HepG2 (cell line): Measurements from ENCODE around the gene KDM4B. TPM values are rescaled to one million over a fixed set of nuclear protein-coding genes. Genes with fewer than 3 reads are reported as not detected.

Experiments used
- ATAC-seq: fragments of 200-7000 bp; cut with Tn5 transposase; 3 replicates; pipeline ENCODE4 v1.9.1; 2020; ENCODE audit warnings: mild to moderate bottlenecking, moderate library complexity
- BruUV-seq: library from RNA; stranded (reverse); fragments of 400-500 nt; replicated peaks from 2 replicates; lab custom pipeline; 2021; lab: Mats Ljungman, UMichigan
- CTCF ChIA-PET: fragments of 300-600 bp; formaldehyde crosslinking; extraction: SDS; loops from one replicate; lab custom pipeline; 2021; ENCODE audit warnings: low total read pairs, inconsistent platforms, low intra/inter-chr PET ratio; lab: Yijun Ruan, JAX
- POLR2A ChIA-PET: fragments of 350-600 bp; sonication (Branson Sonifier 250); formaldehyde crosslinking; loops from one replicate; lab custom pipeline; 2020; ENCODE audit warnings: antibody characterized with exemption, inconsistent platforms; lab: Yijun Ruan, JAX
- DNase-seq: peaks from one replicate; pipeline ENCODE4 v3.0.0-alpha.2; 2015; ENCODE audit warnings: low spot score
- FAIRE-seq: peaks from 3 replicates; lab custom pipeline; 2011; peaks lifted over from hg19 to GRCh38; lab: Jason Lieb, UNC
- H2AFZ ChIP-seq: one replicate; pipeline ENCODE4 v1.6.1; 2011; ENCODE audit warnings: low read length, inconsistent platforms
- H3K27ac ChIP-seq: fragments of 300-600 bp; 3 replicates; pipeline ENCODE4 v1.8.0; 2011; ENCODE audit warnings: mixed run types, mild to moderate bottlenecking, mixed read lengths, low read length, inconsistent platforms; ENCODE audit not compliant: insufficient read depth; ENCODE audit errors: extremely low read length
- H3K27me3 ChIP-seq, 2 experiments: fragments of 200-600 bp in 1 of 2; 2 replicates in 1 of 2; 3 replicates in 1 of 2; pipeline versions ENCODE4 v1.6.0 to v1.8.0; 2011; ENCODE audit warnings: low read length in 2 of 2, mild to moderate bottlenecking in 2 of 2, moderate library complexity in 2 of 2, inconsistent platforms in 1 of 2; ENCODE audit not compliant: insufficient read depth in 2 of 2, control insufficient read depth in 1 of 2
- H3K36me3 ChIP-seq, 2 experiments: fragments of 200-600 bp in 1 of 2; replicated peaks in 1 of 2; 2 replicates in 1 of 2; 3 replicates in 1 of 2; pipeline versions ENCODE4 v1.5.1 to v1.8.0; 2011; ENCODE audit warnings: low read length in 2 of 2, inconsistent platforms in 1 of 2; ENCODE audit not compliant: insufficient read depth in 2 of 2, control insufficient read depth in 1 of 2
- H3K4me1 ChIP-seq: 2 replicates; pipeline ENCODE4 v1.5.1; 2012; ENCODE audit warnings: low read length, inconsistent platforms; ENCODE audit not compliant: insufficient read depth
- H3K4me2 ChIP-seq: 2 replicates; pipeline ENCODE4 v1.6.0; 2011; ENCODE audit warnings: low read depth, low read length, inconsistent platforms
- H3K4me3 ChIP-seq, 3 experiments: fragments of 200-600 bp in 1 of 3; sonication (generic), shearing (Covaris generic) in 1 of 3; replicated peaks in 1 of 3; 2 replicates each; pipeline ENCODE4 v1.5.1; 2011 to 2016; ENCODE audit warnings: low read length in 3 of 3, inconsistent platforms in 2 of 3, low read depth in 2 of 3, mild to moderate bottlenecking in 2 of 3, control low read depth in 1 of 3, mixed read lengths in 1 of 3; ENCODE audit not compliant: insufficient read depth in 1 of 3
- H3K79me2 ChIP-seq: one replicate; pipeline ENCODE4 v1.6.1; 2011; ENCODE audit warnings: low read length, inconsistent platforms; ENCODE audit not compliant: insufficient read depth
- H3K9ac ChIP-seq: 2 replicates; pipeline ENCODE4 v1.6.0; 2011; ENCODE audit warnings: mild to moderate bottlenecking, low read depth, low read length, inconsistent platforms; ENCODE audit not compliant: insufficient read depth
- H3K9me3 ChIP-seq: 2 replicates; pipeline ENCODE4 v1.5.1; 2012; ENCODE audit warnings: mild to moderate bottlenecking, low read length
- H4K20me1 ChIP-seq: 2 replicates; pipeline ENCODE4 v1.6.0; 2011; ENCODE audit warnings: inconsistent platforms, mild to moderate bottlenecking, low read length, moderate library complexity; ENCODE audit not compliant: insufficient read depth
- AGO2 ChIP-seq: fragments of 200-400 bp; formaldehyde crosslinking; optimal IDR thresholded peaks from 2 replicates; pipeline ENCODE3; 2017; ENCODE audit warnings: mild to moderate bottlenecking, low read depth, low read length, moderate library complexity
- BHLHE40 ChIP-seq: IDR thresholded peaks from 2 replicates; pipeline ENCODE4 v1.6.1; 2011; ENCODE audit warnings: low read length, improper control_type of control experiment
- ETV5 ChIP-seq: IDR thresholded peaks from 2 replicates; pipeline ENCODE4 v1.6.1; 2018; ENCODE audit warnings: missing biosample characterization, missing genetic modification reagents, inconsistent platforms, borderline replicate concordance
- FOXA1 ChIP-seq, 2 experiments: fragments of 450-650 bp in 1 of 2; sonication (generic) in 1 of 2; formaldehyde crosslinking in 1 of 2; IDR thresholded peaks; 2 replicates each; pipeline versions ENCODE4 v1.4.0 to v1.6.1; 2016 to 2020; ENCODE audit warnings: missing genetic modification reagents in 1 of 2
- HOXA3 ChIP-seq: sonication (generic); formaldehyde crosslinking; IDR thresholded peaks from 2 replicates; pipeline ENCODE4 v1.5.0; 2020; ENCODE audit warnings: missing genetic modification reagents
- SAP130 ChIP-seq: IDR thresholded peaks from 2 replicates; pipeline ENCODE4 v1.6.1; 2016; ENCODE audit warnings: low read depth
- SOX5 ChIP-seq: IDR thresholded peaks from 2 replicates; pipeline ENCODE4 v1.6.1; 2016; ENCODE audit warnings: borderline replicate concordance
- SRF ChIP-seq: IDR thresholded peaks from 2 replicates; pipeline ENCODE4 v1.6.1; 2011; ENCODE audit warnings: mild to moderate bottlenecking, low read depth, low read length, moderate library complexity
- TGIF2 ChIP-seq: IDR thresholded peaks from 2 replicates; pipeline ENCODE4 v1.6.1; 2016; ENCODE audit warnings: control low read depth, missing compliant biosample characterization
- THYN1 ChIP-seq: sonication (generic); formaldehyde crosslinking; IDR thresholded peaks from 2 replicates; pipeline ENCODE4 v1.8.1; 2023; ENCODE audit warnings: low read depth, mild to moderate bottlenecking, moderate library complexity, missing genetic modification reagents, borderline replicate concordance
- ZNF605 ChIP-seq: sonication (generic); formaldehyde crosslinking; IDR thresholded peaks from 2 replicates; pipeline ENCODE4 v1.8.0; 2022; ENCODE audit warnings: mild to moderate bottlenecking, missing genetic modification reagents
- WGBS: methylation state at CpG from one replicate; pipeline ENCODE4 v1.1.6; 2017; ENCODE audit warnings: low lambda C conversion rate; 5-methylcytosine and 5-hydroxymethylcytosine counted together
- in situ Hi-C: cut with HindIII; loops from 2 replicates; pipeline ENCODE4 v1.10.0; 2017; ENCODE audit warnings: low pct_unique_long_range_greater_than_20kb; ENCODE audit not compliant: extremely low pct_ligation_motif_present
- intact Hi-C: fragments of 100-400 bp; cut with micrococcal nuclease; formaldehyde crosslinking; loops from one replicate; pipeline ENCODE4 v1.10.0; 2022; ENCODE audit not compliant: unreplicated experiment
- polyA plus RNA-seq, 8 experiments: library from polyadenylated mRNA; depleted of rRNA in 3 of 8; stranded (reverse) in 7 of 8; unstranded in 1 of 8; fragments of >200 nt; fragmentation: Illumina TruSeq in 4 of 8; extraction: Trizol in 4 of 8; gene quantifications; 2 replicates each; pipeline versions ENCODE4 v1.2.1 to v1.2.3, GENCODE V29; 2011 to 2016; ENCODE audit warnings: low read depth in 4 of 8, missing spikeins in 1 of 8, mixed read lengths in 1 of 8; ENCODE audit not compliant: insufficient read depth in 1 of 8
- total RNA-seq, 5 experiments: library from RNA; depleted of rRNA; stranded (reverse); fragments of >200 nt; fragmentation: Illumina TruSeq; extraction: Trizol; gene quantifications; 2 replicates each; pipeline ENCODE4 v1.2.3, GENCODE V29; 2016; ENCODE audit warnings: low read depth in 1 of 5
- TF ChIP-seq, protein P1 (sequence below): sonication (generic); IDR thresholded peaks from 2 replicates; pipeline ENCODE4 v1.6.1; 2016; ENCODE audit warnings: low read depth, borderline replicate concordance

KDM4B gene
- total and polyA plus RNA-seq, 2 of the 13 experiments (the other 11 are each of a cell fraction or from before 2014, with no cell fraction given) = 4.9 to 14.6 TPM

DNA sequence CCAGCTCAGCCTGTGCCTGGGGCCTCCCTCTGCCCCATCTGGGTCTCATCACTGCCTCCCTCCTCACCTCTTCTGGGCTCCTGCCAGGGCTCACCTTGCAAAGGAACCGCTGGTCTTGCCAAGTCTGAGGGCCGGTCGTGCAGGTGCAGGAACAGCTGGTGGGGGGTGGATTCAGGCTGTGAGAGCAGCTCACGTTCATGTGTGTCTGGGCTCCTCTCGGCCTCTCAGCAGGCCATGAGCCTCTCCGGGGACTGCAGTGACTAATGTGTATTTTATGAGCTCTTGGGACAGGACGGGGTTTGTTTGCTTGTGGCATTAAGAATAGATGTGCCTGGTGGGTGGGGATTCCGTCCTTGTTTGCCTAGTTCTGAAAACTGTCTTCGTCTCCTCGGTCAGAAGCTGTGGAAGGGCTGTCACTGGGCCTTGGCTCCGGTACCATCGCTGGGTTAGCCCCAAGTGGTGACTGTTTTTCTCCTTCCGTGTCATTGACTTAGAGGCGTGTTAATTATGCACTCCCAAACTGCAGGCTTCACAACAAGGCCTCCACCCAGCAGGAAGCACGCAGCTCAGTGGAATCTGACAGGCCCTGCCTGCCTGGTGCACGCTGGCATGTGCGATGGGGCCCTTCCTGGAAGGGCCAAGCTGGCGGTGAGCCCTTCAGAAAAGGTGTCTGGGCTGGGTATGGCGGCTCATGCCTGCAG, 77.6 kb downstream of the KDM4B start (continued):
- 0 out of 2 replicates have a peak, but pooled peaks have one; percentile 30 for TF ChIP-seq HOXA3 (CRISPR knock-in tag)
- peak; percentile 69 for TF ChIP-seq SAP130
- TF ChIP-seq, protein P1, sequence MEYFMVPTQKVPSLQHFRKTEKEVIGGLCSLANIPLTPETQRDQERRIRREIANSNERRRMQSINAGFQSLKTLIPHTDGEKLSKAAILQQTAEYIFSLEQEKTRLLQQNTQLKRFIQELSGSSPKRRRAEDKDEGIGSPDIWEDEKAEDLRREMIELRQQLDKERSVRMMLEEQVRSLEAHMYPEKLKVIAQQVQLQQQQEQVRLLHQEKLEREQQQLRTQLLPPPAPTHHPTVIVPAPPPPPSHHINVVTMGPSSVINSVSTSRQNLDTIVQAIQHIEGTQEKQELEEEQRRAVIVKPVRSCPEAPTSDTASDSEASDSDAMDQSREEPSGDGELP = peak; percentile 83; the same call in 1 of the 2 replicates
- no peak for TF ChIP-seq THYN1 (CRISPR knock-in tag)
- TF ChIP-seq SOX5 (CRISPR knock-in tag) = 0 out of 2 replicates have a peak, but pooled peaks have one; percentile 34
- TF ChIP-seq ETV5 (CRISPR knock-in tag) = peak; percentile 18; the same call in 1 of the 2 replicates
- TF ChIP-seq TGIF2 (CRISPR knock-in tag) = 0 out of 2 replicates have a peak, but pooled peaks have one; percentile 13
- TF ChIP-seq FOXA1 (IDR thresholded peaks at IDR 0.05) = no peak
- TF ChIP-seq FOXA1 (CRISPR knock-in tag; IDR thresholded peaks at IDR 0.05) = peak; percentile 49; the same call in 1 of the 2 replicates
- 0 out of 2 replicates have a peak, but pooled peaks have one; percentile 43 for TF ChIP-seq BHLHE40
- TF ChIP-seq ZNF605 (CRISPR knock-in tag) = no peak

DNA sequence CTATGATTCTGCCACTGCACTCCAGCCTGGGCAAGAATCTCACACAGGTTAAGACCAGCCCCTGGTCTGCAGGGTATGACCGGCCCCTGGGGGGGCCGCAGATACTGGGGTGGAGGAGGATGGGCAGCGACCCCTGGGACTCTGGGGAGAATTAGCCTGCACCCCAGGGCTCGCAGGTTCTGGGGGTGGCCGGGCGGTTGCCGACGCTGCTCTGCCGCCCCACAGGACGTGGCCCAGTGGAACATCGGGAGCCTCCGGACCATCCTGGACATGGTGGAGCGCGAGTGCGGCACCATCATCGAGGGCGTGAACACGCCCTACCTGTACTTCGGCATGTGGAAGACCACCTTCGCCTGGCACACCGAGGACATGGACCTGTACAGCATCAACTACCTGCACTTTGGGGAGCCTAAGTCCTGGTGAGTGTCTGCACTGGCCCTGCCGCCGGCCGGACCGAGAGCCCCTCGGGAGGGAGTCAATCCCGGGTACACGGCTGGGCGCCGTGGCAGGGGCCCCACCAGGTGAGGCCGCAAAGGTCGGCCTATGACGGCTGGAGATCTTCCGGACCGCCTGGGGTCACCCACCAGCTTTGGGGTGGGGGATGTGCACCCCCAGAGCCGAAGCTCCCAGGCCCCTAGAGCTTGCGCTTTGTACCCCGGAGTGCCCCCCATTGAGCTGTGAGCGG, 78.5 kb downstream of the KDM4B start:
- 96% methylated on average over 16 of the region's 39 CpGs for WGBS
- intact Hi-C loops (loop anchor here (5.0 kb wide), 1 partner anchor 105 kb away; no protein-coding TSS in a partner anchor), in situ Hi-C loops (no loop called here)
- Histone ChIP-seq H3K27me3 (no peaks in the 10 kb centered on the region), H4K20me1 (peaks cover 36% of the 10 kb centered on the region), H3K4me2 (no peak overlapping the region), H2AFZ (no peak overlapping the region), H3K4me1 (peaks cover 24% of the 10 kb centered on the region), H3K27ac (no peak overlapping the region), H3K9me3 (no peaks in the 10 kb centered on the region), H3K36me3 (peaks cover 17 to 31% of the 10 kb centered on the region in 2 experiments; a peak in 4 of 5 replicates), H3K9ac (no peak overlapping the region), H3K79me2 (no peaks in the 10 kb centered on the region), H3K4me3 (no peak overlapping the region)
- FAIRE-seq = no peak
- no peak for ATAC-seq
- CTCF ChIA-PET = interaction anchor here (2.6 kb wide), 1 partner anchor 107 kb away, joined by 11 read pairs; no protein-coding TSS in a partner anchor
- TF ChIP-seq SRF = no peak
- TF ChIP-seq AGO2 = peak; percentile 7
- no peak for DNase-seq
- BruUV-seq = no TSS peak
- POLR2A ChIA-PET = no interaction called here
